A204.1 (cell line): ENCODE results near the gene ARHGEF37.
A peak's percentile ranks its signal among the peaks of the same experiment; 100 is the strongest.

Experiments used
- FAIRE-seq: peaks from 2 replicates; lab custom pipeline; 2012; peaks lifted over from hg19 to GRCh38; lab: Jason Lieb, UNC

Gene ARHGEF37

DNA sequence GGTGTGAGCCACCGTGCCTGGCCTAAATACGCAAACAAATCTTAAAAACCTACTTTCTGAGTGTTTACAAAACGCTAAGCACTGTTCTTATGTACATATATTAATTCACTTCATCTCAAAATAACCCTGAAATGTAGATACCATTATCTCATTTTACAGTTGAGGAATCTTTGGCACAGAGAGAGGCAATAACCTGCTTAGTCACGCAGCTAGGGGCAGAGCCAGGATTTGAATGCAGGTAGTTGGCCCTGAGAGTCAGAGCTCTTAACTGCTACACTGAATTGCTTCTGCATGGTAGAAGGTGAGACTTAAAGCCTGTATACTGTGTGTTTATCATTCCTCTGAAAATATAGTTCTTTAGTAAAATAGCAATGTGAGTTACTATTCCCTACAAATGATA is 21.9 kb downstream of the ARHGEF37 start:
- no peak for FAIRE-seq

DNA sequence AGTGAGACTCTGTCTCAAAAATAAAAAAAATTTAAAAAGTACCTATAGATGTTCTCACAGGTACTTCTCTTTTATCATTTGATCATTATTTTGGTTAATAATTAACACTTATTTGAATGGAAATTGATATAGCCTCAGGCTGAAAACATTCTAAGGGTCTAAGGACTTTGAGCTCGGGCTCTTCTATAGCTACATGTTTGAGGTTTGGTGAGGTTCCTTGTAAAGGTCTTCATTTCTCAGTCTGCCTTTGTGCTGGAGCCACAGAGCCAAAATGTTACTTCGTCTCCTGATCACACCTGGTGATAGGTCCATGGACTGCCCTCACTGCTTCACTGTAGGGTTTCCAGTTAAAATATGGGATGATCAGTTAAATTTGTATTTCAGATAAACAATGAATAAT is 22.6 kb downstream of the ARHGEF37 start:
- FAIRE-seq = no peak

DNA sequence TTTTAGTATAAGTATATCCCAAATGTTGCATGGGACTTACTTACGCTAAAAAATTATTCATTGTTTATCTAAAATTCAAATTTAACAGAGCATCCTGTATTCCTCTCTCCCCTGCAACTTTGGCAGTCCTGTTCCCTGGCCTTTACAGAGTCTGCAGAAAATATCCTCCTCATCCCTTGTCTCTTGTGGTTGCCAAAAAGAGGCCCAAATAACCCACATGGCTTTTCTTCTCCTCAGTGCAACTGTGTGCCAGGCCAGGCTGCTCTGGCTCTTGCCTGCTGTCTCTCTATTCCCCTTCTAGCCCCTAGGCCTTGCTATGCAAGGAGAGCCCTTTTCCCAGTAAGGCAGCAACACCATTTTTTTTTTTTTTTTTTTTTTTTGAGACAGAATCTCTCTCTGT is 23.0 kb downstream of the ARHGEF37 start:
- no peak for FAIRE-seq

DNA sequence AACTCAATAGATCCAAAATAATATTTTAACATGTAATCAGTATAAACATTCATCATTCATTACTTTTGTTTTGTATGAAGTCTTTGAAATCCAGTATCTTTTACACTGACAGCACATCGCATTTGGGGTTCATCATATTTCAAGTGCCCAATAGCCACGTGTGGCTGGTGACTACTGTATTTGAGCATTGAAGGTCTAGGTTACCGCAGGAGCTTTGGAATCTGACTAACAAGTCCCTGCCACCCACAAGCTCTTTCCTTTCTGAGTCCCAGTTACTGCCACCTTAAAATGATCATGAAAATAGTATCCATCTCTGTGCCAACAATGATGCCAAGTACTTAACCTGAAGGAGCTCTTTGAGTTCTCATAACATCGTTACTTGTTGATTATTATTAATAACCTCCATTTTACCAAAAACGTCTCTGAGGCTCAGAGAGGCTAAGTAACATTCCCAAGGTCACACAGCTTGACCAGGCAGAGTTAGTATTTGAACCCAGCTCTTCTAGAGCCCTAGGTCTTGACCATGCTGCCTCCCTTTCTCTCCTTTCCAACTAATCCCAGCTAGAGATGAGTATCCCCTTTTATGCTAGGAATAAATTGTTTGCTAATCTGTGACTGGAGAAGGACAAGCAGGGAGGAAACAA is 24.2 kb downstream of the ARHGEF37 start:
- no peak for FAIRE-seq

DNA sequence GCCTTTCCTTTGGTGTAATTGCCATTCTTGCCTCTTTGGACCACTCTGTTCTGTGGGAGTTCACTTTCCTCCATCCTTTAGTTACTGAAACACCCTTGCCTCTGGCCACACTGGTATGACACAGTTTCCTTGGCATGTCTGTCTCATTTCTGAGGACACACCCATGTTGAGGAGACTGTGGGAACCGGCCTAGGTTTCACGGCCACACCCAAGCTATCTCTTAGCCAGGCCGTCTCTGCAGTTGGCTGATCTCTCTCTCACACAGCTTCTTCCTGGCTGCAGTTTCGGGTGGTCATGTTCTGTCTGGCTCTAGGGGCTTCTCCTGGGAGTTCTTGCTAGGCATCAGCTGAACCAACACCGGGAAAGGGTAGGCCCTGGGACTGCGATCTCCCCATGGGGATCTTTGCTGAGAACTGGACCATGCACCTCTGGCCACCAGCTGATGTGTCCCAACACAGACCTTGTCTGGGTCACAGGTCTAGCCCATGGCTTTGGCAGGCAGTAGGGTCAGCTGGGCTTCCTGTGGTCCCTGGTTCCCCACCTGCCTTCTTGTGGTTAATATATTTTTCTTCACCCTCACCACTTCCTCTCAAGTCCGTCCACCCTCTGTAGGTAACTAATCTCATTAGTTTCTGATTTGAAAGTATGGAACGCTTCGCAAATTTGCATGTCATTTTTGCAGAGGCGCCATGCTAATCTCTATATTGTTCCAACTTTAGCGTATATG is 24.9 kb downstream of the ARHGEF37 start:
- no peak for FAIRE-seq

DNA sequence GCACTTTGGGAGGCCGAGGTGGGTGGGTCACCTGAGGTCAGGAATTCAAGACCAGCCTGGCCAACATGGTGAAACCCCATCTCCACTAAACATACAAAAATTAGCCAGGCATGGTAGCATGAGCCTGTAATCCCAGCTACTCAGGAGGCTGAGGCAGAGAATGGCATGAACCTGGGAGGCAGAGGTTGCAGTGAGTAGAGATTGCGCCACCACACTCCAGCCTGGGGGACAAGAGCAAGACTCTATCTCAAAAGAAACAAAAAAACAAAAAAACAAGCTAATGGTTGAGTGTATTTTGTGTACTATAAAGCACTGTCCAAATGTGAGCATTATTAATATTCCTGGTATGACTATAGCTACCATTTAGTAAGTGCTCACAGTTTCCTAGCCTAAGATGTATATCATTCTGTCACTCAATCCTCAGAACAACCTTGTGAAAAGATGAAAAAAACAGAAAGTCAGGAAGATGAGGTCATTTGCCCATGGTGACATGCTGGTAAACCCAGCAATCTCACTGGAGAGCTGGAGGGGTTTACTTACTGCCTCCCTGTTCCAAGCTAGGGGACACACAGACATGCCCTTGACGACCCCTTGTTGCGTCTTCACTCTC is 27.7 kb downstream of the ARHGEF37 start:
- FAIRE-seq = no peak

DNA sequence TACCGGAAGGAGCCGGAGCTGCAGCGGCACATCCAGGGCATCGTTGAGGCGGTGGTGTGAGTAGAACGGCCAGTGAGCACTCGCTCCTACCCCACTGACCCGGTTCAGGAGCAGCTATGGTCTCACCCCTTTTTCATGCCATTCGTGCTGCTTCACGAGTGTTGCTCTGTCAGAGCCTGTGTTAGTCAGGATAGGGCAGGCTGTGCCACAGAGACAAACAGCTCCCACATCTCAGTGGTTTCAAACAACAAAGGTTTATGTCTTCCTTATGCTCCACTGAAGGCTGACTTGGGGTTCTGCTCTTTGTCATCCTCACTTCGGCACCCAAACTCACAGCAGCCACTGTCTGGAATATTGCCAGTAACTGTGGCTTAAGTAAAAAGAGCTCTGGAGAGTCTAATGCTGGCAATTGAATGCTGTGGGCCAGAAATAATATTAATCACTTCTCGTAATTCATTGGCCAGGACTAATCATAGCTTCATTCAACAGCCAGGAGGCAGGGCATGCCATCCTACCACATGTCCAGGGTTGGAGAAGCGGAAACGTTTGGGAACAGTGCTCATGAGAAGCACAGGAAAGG is 28.4 kb downstream of the ARHGEF37 start:
- FAIRE-seq = no peak

DNA sequence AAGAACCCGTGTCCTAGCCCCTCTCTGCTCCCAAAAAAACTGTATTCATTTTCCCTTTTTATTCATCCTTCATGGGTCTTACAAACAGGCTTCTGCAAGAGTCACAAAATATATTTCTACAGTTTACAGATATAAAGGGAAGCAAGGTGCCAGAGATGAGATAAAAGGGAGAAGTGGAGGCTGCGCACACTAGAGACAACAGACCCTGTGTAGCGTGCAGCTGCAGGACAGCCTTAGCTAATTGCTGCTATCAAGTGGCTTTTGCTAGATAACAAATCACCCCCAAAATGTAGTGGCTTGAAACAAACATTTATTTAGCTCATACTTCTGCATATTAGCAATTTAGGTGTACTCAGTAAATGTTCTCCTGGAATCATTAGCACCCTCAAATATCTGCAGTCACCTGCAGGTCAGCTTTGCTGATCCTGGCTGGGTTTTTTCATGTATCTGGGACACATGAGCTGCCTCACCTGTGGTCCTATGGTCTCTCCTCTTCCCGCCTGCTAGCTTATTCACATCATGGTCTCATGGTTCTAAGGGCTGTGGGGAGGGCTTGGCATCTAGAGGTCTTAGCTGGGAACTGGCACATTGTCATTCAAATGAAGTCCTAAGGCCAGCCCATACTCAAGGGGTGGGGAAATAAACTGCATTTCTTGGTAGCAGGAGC is 29.4 kb downstream of the ARHGEF37 start:
- FAIRE-seq = no peak

DNA sequence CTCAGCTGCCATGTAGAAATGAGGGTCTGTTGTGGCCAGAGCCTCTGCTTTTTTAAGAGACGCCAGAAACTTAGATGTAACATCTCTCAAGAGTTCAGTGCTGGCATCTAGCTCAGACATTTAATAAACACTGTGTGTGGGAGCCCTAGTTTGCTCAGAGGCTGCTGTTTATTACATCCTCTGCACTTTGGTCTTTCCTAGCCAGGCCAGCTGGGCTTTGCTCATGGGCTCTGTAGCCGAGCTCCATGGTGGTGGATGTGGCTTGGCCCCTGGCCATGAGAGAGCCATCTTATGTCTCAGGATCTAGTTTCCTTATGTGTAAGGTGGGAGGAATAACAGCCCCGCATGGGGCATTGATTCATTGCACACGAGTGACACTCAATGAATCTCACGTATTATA is 30.0 kb downstream of the ARHGEF37 start:
- no peak for FAIRE-seq

DNA sequence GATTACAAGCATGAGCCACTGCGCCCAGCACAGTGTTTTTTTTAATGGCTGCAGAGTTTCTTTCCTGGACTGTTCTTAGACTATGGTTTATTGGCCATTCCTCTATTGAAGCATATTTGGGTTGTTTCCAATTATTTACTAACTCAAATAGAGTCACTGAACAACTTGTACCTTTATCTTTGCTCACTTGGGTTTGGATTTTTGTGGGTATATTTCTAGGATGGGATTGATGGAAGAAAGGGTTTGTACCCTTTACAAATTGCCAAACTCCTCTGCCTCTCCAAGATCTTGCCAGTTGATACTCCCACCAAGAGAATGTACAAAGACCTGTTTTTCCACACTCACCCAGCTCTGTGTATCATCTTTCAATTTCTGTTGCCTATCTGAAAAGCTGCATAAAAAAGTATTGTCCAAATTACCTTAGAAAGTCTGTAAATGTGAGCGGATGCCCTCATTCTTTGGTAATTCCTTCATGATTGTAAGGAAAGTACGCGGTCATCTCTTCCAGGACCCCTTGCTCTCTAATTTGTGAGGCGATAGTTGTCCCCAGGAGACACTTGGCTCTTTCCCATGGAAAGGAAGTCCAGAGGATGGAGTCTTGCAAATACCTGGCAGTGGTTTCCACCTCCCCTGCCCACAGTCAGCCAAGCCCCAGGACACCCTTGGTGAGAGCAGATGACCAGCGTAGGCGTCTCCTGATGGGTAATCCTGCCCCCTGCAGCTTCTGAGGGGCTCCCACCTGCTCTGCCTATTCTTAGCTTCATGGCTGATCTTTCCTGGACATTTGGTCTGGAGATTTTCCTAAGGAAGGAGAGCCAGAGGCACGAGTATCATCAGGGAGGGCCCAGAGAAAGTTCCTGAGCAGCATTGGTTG is 33.0 kb downstream of the ARHGEF37 start:
- no peak for FAIRE-seq

DNA sequence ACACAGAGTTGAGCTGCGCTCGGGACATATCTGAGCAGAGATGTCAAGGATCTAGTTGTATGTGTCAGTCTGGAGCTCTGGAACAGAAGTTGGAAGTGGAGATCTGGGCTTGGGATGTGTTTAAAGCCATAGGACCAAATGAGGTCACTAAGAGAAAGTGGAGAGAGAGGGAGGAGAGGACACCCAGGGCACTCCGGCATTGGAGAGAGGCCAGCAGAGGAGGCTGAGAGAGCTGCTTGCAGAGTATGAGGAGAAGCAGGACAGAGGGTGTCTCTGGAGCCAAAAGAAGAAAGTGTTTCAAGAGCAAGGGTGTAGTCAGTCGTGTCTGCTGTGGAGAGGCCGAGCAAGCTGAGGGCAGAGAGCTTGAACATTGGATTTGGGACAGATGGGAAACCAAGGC is 34.7 kb downstream of the ARHGEF37 start:
- no peak for FAIRE-seq

DNA sequence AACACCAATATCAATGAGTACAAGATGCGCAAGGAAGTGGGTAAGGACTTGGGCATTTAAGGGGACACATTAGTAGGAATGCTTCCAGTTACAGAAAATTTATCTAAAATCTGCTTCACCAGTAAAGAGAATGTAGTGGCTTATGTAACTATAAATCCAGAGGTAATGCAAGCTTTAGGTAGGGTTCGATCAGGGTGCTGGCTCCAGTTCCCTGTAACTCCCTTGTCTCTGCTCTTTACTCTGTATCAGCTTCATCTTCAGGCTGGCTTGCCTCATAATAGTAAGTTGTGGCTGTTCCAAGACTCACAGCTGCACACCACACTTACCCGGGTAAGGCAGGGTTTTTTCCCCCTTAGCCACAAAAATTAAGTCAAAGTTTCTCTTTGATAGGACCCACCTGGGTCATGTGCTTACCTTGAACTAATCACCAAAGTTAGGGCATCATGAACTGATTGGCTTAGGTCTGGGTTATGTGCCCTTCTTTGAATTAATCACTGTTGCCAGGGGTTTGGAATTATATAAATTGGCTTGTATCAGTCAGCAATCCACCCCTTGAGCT is 35.5 kb downstream of the ARHGEF37 start:
- FAIRE-seq = no peak

DNA sequence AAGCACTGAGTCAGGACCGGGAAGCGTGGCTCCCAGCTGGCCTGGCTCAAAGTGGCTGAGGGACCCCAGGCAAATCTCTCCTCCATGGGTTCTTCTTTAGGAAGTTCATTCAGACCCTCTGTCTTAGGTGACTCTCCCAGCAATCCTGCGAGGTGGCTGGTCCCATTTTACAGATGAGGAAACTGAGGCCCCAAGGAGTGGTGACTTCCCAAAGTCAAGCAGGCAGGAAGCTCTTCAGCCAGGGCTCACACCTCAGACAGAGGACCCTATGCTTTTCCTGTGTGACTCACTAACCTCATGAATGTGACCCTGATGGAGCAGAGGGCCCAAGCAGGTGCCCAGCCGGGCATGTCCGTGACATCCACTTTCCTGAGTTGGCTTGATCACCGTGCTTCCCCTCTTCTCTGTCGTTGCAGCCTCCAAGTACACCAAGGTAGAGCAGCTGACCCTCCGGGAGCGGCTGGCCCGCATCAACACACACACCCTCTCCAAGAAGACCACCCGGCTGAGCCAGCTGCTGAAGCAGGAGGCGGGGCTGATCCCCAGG is 36.5 kb downstream of the ARHGEF37 start:
- FAIRE-seq = no peak

DNA sequence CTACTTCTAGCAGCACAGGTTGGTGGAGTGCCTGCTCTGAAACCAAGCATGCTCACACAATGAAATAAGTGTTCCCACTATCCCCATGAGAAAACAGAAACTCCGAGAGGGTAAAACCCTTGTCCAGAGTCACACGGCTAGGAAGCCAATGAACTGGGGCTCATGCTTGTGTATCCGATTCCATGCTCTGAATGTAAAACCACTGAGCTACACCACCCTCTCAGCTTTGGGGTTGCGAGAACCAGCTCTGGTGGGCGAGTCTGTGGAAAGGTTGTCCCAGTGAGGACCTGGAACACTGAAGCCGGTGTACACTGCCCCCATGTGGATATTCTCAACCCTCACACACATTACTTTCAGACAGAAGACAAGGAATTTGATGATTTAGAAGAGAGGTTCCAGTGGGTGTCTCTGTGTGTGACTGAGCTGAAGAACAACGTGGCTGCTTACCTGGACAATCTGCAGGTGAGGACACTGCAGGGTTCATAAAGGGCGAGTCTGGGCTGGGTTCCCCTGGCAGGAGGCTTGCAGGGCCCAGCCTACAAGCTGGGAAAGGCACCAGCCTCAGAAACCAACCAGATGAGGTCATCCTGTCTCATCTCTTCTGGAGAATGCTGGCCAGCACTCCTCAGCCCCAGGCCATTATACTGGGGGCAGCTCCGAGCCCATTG is 37.4 kb downstream of the ARHGEF37 start:
- peak; percentile 37 for FAIRE-seq

DNA sequence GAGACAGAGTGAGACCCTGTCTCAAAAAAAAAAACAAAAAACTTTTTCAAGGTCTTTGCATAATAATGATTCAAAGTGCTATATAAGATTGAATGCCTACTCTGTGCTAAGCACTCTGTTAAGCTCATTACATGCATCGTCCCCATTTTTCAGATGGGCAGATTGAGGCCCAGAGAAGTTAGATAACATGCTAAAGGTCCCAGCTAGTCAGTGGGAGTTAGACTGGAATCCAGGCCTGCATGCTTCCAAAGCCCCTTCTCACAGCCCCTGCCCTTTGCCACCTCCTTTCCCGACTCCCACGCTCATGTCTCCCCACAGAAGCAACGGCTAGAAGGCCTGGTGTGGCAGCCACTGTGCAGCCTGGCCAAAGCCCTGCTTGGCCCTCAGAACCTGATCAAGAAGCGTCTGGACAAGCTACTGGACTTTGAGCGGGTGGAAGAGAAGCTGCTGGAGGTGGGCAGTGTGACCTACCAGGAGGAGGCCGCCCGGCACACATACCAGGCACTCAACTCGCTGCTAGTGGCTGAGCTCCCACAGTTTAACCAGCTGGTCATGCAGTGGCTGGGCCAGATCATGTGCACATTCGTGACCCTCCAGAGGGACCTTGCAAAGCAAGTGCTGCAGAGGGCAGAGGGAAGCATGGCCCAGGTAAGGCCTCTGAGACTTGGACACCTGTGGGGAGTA is 40.3 kb downstream of the ARHGEF37 start:
- no peak for FAIRE-seq

DNA sequence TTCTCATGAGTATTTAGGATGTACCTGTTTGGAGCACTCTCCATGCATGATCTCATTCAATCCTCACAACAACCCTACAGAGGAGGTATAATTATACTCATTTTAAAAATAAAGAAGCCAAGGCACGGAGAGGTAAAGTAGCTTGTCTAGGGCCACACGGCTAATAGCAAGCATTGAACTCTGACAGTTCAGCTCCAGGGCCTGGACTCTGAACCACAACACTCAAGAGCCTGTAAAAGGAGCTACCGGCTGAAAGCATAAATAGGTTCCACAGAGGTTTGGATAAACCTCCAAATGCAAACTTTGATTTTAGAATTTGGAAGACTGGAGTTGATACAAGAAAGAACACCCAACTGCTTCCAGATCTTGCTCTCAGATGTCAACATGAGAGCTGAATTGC is 41.2 kb downstream of the ARHGEF37 start:
- no peak for FAIRE-seq

DNA sequence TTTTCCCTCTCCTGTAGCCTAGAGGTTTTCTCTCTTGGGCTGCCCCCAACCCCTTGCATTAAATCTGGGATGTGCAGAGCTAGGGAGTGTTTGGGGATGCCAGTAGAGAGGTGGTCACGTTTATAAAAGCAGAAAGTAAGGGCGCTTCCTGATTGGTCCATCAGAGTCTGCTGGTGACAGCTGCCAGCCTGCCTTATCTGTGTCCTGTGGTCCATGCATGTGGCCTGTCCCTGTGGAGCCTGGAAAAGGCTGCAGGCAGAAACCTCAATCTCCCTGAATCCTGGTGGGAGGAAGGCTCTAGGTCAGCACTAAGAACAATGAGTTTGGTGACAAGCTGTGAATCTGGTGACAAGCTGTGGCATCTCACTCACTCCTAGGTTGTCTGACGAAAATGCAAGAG is 42.2 kb downstream of the ARHGEF37 start:
- no peak for FAIRE-seq

DNA sequence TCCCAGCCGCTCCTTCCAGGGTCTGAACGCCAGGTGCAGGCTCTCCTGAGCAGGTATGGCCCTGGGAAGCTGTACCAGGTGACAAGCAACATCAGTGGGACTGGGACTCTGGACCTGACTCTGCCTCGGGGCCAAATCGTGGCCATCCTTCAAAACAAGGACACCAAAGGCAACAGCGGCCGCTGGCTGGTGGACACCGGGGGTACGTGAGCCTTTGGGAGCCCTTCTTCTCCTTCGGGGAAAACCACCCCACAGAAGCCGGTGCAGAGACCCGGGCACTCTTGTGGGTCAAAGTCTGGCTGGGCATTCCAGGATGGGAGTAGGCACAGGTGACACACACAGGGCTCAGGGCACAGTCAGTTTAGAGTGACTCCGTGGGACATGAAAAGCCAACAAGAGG is 45.8 kb downstream of the ARHGEF37 start:
- no peak for FAIRE-seq

DNA sequence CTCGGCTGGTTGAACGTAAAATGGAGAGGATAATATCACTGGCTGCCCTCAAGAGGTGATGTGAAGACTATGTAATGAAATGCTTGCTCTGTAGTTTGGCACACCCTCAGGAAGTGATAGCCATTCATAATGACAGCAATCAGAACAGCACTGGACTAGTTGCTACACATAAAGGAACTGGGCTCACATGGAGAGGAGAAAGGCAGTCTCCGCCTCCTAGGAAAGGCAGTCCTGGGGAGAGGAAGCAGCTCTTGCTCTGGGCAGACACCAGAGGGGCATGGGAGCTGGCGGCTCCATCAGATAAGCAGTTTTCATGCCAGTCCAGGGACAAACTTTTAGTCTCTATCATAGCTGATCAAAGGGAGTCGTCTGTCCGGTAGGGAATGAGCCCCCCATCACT is 46.9 kb downstream of the ARHGEF37 start:
- no peak for FAIRE-seq

DNA sequence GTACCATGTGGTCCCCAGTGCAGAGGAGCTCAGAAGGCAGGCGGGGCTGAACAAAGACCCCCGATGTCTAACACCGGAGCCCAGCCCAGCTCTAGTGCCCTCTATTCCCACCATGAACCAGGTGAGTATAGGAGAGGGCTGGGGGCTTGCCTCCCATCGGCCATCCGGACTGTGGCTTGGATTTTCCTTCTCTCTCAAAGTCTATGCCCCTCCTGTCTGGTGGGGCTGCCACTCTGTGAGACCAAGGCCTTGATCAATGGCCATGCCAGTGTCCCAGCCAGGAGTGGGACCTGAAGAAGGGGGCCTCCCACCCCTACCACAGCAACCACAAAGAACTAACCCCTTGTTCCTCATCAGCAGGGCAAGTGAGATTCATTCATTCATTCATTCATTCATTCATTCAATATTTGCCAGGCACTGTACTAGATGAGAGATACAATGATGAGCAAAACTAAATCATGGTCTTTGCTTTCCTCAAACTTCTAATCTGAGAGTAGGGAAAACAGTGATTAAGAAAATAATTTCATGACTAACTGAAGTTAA is 47.6 kb downstream of the ARHGEF37 start:
- no peak for FAIRE-seq
